ENCODE data around the gene FAM20C.
"Not testable (repeated sequence)": the region's sequence is repeated elsewhere in the genome, so short reads cannot be mapped to it uniquely, and the experiment has no call there.

The FAM20C gene

DNA sequence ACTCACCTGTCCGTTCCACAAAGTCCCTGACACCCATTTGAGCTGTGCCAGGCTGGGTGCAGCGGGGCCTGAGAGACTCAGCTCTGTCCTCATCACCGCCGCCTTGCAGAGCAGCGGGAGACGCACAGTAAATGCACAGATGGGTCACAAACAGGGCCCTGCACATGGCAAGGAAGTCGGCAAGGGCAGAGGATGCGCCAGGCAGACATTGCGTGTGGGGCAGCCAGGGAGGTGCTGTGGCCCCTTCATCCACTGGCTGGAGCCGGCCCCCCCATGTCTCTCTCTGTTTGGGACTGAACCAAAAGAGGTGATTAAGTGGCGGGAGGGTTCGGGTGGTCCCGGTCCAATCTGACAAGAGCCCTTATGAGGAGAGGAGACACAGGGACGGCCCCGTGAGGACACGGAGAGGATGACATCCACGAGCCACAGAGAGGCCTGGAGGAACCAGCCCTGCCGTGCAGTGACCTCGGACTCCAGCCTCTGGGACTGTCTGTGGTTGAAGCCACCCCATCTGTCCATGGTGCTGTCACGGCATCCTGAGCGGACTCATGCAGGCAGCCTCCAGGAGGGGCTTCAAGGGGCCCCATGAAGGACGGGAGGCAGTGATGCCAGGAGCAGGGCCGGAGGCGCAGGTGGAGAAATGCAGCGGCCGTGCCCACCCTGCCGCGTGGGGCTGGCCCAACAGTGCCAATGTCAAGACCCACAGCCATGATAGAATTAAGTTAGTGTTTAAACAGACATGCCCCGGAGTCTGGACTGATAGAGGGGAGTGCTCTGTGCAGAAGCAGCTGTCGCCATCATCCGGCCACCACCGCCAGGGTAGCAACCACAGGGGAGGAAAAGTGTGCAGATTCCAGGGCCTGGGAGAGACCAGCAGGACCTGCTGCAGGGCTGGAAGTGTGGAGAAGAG, 69.2 kb downstream of the FAM20C start:
- no peak for DNase-seq

DNA sequence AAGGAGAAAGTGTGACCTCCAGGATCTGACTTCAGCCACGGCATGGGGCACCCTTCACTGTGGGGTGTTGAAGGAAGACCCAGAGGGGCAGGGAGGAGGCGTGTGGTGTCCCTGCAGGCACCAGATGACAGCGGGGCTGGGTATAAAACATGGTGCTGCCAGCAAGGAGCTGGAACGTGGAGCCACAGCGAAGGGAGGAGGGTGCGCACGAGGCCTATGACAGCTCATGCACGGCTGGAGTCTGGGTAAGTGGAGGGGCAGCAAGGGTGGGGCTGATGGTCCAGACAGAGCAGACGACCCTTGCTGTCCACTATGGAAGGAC, 69.8 kb downstream of the FAM20C start:
- DNase-seq, result no peak

DNA sequence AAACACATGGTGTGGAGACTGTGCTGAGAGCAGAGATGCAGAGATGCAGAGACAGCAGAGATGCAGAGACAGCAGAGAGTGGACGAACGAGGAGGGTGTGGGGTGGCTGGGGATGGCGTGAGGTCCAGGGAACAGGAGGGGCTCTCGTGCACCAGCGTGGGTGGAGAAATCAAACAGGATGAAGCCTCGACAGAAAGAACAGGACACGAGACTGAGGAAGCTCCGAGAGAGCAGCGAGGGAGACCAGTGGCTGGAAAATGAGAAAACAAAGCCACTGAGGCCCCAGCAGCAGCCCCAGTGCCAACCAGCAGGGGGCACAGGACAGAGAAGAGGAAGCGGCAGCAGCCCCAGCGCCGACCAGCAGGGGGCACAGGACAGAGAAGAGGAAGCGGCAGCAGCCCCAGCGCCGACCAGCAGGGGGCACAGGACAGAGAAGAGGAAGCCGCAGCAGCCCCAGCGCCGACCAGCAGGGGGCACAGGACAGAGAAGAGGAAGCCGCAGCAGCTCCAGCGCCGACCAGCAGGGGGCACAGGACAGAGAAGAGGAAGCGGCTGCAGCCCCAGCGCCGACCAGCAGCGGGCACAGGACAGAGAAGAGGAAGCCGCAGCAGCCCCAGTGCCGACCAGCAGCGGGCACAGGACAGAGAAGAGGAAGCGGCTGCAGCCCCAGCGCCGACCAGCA, 70.4 kb downstream of the FAM20C start:
- not testable (repeated sequence) for DNase-seq

DNA sequence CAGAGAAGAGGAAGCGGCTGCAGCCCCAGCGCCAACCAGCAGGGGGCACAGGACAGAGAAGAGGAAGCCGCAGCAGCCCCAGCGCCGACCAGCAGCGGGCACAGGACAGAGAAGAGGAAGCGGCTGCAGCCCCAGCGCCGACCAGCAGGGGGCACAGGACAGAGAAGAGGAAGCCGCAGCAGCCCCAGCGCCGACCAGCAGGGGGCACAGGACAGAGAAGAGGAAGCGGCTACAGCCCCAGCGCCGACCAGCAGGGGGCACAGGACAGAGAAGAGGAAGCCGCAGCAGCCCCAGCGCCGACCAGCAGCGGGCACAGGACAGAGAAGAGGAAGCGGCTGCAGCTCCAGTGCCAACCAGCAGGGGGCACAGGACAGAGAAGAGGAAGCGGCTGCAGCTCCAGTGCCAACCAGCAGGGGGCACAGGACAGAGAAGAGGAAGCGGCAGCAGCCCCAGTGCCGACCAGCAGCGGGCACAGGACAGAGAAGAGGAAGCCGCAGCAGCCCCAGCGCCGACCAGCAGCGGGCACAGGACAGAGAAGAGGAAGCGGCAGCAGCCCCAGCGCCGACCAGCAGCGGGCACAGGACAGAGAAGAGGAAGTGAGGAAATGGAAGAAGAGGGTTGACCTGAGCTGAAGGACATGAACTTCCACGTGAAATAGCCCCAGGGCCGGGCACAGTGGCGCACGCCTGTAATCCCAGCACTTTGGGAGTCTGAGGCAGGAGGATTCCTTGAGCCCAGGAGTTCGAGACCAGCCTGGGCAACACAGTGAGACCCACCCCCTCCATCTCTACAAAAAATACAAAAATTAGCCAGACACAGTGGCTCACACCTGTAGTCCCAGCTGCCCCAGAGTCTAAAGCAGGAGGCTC, 71.3 kb downstream of the FAM20C start:
- DNase-seq, result not testable (repeated sequence)

DNA sequence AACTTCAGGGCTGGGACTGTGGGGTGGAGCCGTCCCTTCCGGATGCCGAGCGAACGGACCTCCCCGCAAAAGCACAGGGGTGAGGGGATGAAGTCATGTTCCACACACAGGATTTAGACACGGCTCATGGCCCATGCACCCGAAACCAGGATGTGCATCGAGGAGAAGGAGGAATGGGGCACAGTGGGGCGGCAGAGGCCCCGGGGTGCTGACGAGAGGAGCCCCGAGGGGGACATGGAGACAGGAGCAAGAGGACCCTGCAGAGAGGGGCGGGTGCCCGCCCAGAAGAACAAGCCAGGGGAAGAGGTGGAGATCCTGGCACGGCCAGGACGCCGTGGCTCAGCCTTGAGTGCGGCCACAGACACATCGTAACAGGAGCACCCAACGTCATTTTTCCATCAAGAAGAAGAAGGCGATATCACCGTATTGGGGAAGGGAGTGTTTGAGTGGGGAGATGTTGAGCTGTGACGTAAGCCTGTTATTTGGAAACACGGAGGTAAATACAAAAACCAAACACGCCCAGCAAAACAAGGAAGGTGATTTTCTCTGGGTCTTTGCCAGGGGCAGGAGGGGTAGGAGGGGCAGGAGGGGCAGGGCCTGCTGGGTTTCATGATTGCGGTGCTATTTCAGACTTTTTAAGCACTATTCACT, 72.3 kb downstream of the FAM20C start:
- no peak for DNase-seq

DNA sequence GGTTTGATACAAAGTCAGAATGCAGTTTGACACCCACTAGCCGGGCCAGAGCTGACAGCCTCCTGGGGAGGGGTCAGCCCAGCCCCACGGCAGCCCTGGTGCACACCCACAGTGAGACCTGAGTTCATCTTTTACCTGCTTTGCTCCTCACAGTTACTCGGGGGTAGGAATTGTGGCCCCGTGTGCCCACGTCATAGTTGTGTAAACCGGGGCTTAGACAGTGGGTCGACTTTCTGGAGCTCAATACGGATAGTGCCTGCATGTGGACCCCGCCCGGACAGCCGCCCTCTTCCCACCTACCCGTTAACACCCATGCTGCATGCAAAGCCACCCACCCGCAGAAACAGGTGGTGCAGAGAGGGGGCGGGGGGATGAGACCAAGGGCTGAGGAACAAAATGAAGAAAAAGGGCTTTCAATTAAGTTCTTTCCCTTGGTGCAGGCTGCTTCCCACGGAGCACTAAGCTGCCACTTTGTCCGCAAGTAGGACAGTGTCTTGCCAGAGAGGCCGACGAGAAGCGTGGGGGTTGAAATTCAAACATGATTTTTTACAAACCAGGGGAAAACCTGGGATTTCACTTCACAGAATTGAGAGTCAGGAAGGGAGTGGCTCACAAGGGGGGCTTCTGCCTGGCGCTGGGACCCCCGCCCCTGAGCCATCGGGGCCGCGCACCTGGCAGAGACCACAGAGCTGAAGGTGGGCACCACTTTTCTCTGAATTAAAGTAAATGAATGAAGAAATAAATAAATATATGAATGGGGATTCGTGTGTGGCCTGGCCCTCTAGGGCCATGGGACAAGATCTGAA, 73.0 kb downstream of the FAM20C start:
- DNase-seq, result no peak

DNA sequence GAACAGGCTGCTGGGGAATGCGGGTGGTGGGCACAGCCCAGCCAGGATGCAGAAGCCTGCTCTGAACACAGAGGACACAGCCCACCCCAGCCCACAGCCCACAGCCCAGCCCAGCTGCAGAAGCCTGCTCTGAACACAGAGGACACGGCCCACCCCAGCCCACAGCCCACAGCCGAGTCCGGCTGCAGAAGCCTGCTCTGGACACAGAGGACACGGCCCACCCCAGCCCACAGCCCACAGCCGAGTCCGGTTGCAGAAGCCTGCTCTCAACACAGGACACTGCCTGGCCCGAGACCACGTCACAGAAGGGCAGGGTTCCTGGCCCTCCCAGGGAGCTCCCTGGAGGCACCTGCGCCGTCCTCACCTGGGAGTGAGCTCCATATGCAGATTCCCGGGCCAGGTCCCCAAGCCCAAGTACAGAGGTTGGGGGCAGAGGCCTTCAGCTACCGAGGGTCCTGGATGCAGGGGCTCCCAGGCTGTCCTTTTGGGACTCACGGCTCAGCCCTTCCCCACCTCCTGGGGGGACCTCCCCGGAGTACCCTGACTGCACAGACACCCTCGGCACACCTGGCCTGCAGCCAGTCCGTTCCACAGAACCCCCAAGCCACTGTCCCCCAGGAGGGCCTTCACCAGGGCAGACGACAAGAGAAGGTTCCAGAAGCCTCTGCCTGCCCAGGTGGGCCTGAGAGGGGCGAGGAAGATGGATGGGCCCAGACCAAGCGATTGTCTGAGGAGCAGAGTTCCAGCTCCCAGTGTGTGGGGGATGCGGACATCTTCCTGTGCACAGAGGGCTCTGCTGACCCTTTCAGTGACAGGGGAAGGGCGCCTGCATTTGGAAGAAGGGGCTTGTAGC, 73.9 kb downstream of the FAM20C start:
- no peak for DNase-seq

DNA sequence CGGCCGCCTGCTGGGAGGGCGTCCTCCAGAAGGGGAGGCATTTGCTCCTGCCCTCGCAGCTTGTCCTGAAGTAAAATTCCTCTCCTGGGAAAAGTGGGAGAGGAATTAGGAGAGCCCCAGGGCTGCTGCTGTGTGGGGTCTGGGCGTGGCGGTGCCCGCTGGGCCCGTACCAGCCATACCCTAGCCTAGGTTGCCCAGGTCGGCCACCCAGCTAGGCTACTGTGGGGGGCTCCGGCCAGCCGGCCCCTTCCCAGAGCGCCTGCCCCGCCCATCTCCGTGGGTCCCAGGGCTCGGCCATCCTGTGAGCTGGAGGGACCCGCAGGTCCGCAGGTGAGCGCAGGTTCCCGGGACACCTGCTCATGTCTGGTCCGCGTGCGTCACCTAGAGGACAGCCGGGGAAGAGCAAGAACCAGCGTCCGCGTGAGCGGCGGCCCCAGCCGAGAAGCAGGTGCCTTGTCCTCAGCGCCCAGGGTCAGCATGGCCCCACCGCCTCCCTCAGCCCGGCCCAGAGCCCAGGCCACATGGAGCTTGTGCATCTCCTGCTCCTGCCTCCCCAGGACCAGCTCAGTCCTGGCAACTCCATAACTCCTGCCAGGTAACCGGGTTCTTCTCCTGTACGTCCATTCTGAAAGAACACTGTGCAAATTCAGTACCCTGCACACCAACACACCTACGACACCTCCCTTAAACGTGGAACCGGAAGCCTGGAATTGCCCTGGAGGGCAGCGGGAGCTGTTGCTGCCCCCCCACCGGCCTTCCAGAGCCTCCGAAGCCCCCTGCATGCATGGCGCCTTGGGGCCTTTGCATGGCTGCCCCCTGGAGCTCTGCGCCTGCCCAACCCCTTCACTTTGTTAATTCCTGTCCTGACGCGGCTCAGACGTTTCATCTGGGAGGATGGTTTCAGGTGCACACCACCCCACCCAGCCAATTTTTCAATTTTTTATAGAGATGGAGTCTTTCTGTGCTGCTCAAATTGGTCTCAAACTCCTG, 74.8 kb downstream of the FAM20C start:
- DNase-seq, result no peak

DNA sequence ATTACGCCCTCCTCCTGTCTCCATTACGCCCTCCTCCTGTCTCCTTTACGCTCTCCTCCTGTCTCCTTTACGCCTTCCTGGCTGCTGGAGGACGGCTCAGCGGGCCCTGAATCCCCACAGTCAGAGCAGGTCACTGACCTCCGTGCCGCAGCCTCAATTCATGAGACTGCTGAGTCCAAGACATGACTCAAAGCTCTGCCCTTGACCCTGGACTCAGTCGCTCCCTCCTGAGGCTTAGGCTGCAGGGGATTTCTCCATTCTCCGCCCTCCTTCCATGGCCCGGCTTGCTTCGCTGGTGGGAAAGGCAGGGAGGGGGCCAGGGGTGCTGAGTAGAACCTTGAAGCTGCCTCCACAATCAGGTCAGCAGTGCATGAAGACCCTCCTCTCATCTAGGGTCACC, 76.6 kb downstream of the FAM20C start:
- DNase-seq, result no peak

DNA sequence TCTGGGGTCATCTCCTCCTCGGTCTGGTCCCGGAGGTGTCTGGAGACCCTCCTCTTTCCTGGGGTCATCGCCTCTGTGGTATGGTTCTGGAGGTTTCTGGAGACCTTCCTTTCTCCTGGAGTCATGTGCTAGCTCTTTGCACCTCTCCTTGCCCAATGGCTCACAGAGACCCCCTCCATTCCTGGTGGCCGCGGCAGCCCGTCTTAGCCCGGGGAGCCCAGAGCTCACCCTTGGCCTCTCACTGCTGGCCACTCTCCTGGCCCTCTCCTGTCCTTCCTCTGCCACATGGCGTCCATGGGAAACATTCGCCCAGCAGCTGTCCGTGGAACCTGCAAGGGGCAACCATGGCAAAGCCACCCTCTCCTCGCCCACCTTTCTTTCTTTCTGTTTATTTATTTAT, 77.3 kb downstream of the FAM20C start:
- no peak for DNase-seq

DNA sequence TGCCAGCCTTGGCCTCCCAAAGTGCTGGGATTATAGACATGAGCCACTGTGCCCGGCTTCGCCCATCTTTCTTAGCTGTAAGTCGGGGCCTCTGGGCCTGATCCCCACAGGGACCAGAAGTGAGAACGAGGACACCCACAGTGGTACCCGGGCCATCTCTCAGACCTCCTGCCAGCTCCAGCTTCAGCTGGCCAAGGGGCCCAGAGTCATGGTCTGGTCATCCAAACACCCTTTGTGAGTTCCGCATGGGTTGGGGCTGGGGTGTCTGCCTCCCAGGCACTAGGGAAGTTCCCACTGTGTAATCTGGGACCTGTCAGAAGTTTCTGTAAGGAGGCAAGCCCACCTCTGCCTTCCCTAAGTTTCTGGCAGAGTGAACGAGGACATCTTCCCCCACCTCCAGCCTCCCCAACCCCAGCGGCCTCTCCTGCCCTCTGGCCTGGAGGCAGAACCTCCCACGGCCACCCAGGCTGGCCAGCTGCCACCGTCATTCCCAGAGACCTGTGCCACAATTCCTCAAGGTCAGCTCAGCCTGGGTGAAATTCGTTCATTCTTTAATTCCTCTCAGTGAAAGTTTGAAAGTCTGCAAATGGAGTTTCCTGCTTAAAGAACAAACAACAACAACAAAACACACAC, 78.1 kb downstream of the FAM20C start:
- DNase-seq, result no peak

DNA sequence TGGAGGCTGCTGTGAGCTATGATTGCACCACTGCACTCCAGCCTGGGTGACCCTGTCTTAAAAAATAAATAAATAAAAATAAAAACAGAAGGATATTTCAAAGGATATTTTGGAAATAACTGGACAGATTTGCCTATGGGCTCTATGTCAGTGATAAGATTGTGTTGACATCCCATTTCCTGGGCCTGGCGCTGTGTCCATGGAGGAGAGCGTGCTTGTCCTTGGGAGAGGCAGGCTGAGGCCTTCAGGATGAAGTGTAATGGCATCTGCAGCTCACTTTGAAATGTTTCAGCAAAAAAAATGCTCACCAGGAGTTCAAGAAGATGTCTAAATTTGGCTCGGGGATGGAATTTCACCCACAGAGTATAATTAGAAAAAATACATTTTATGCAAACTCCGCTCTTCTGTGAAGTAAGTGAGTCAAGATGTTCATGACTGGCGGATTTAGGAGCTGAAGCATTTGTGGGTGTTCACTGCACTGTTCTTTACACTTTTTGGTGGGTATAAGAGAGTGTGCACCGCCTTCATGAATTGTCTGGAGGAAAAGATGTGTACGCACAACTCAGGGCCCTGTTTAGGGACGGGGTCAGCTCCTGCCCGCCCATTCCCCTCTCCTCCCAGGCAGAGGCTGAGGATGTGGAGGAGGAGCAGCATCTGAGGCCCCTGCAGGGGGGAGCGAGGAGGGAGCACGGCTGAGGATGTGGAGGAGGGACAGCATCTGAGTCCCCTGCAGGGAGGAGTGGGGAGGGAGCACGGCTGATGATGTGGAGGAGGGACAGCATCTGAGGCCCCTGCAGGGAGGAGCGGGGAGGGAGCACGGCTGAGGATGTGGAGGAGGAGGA, 79.1 kb downstream of the FAM20C start:
- DNase-seq, result no peak

DNA sequence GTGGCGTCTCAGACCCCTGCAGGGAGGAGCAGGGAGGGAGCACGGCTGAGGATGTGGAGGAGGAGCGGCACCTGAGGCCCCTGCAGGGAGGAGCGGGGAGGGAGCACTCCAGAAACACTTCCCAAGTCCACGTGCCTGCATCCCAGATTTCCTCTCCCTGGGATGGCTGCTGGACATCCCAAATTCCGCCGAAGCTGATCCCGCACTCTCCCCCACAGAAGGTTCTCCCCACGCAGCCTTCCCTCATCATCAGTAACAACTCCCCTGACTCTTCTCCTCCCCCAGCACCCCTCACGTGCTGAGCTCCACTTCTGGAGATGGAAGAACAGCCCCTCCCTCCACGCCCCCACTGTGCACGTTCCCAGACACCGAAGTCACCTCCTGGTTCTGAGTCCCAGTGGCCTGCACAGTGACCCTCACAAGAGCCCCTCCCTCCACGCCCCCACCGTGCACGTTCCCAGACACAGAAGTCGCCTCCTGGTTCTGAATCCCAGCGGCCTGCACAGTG, 79.8 kb downstream of the FAM20C start:
- DNase-seq, result no peak

DNA sequence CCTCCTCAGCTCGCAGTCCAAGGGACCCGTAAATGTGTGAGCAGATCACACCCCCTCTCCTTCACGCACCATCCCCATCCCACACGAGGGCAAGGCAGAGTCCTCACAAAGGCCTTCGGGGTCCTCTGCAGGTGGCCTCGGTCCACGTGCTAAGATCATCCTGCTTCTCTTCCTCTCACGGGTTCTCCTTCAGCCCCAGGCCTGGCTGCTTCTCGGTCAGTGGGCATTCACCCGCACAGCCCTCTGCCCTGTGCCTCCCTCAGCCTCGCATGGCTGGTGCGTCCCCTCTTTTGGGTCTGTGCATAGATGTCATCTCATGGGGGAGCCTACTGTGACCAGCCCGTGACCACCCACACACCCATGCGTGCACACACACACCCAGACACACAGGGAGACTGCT, 80.3 kb downstream of the FAM20C start:
- DNase-seq, result no peak

DNA sequence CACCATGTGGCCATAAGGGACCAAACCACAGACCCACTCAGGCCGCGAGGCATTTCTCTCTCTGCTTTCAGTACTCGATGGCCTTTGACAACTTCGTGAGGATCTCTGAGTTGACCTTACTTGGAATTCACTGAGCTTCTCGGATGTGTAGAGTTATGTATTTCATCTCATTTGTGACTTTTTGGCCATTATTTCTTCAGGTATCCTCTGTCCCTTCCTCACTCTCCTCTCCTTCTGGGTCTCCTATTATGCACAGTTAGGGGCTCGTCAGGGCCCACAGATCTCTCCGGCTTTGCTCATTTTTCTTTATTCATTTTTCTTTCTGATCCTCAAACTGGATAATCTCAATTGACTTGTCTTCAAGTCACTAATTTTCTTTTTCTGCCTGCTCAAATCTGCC, 81.0 kb downstream of the FAM20C start:
- no peak for DNase-seq

DNA sequence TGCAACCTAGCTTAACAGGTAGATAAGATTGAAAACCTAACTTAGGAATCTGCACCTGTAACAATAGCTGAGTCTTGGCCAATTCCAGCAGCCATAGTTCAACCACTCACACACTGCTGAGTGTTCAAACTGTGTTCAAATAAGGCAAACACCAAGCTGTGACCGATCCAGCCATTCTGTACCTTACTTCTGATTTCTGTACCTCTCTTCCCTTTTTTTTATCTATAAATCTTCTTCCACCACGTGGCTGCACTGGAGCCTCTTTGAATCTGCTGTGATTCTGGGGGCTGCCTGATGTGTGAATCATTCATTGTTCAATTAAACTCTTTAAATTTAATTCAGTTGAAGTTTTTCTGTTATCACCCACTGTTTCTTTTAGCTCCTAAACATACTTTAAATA, 81.9 kb downstream of the FAM20C start:
- DNase-seq, result no peak

DNA sequence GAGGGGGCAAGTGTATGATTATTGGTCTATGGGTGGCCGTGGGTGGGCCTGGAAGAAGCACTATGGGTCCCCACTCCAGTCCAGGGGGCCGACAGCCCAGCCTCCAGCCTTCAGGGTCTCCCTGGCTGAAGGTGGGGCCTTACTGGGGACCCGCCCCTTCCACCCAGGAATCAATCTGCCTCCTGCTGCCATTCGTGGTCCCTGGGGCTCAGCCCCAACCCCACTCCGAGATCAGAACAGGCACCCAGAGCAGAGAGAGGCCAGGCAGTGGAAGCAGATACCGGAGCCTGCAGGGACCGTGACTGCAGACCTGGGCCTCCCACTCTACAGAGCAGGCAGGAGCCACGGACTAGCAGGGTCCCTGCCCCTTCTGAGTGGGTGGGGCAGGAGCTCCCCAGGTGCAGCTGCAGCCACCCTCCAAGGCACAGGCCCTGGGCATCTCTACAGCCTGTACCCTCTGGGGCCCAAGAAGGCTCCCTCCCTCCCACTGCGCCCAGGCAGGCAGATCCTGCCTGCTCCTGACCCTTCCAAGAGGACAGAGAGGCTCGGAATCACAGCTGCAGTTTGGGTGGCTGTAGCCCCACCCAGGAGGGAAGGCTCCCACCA, 84.0 kb downstream of the FAM20C start:
- no peak for DNase-seq

DNA sequence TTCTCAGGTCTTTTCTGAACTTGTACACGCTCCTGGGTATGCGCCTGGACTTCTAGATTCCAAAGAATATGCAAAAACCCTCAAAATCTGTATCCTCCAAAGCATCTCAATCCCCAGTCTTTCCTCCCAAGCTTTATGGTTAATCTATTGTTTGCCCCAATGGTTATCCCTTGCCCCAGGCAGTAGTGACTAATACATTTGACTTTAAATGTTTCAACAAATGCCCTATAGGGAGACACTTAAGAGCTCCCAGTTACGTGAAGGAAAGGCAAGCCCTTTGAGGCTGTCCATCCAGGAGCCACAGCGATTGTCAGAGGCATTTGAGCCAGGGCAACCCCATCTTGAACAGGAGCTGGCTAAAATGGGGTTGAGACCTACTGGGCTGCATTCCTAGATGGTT, 84.9 kb downstream of the FAM20C start:
- DNase-seq, result no peak
